IPS-18c (cell line): ENCODE data around the gene HTT-AS.
"Not testable (repeated sequence)": the region's sequence is repeated elsewhere in the genome, so short reads cannot be mapped to it uniquely, and the experiment has no call there.

Source experiments
- H3K4me3 ChIP-seq: 2 replicates; pipeline ENCODE4 v1.7.0; 2013; ENCODE audit warnings: low read depth, mild to moderate bottlenecking, low read length, moderate library complexity; ENCODE audit not compliant: insufficient read depth
- H3K9me3 ChIP-seq: one replicate; pipeline ENCODE4 v1.6.1; 2013; ENCODE audit warnings: mild to moderate bottlenecking, low read length, moderate library complexity; ENCODE audit not compliant: control insufficient read depth, insufficient read depth

The HTT-AS gene

DNA sequence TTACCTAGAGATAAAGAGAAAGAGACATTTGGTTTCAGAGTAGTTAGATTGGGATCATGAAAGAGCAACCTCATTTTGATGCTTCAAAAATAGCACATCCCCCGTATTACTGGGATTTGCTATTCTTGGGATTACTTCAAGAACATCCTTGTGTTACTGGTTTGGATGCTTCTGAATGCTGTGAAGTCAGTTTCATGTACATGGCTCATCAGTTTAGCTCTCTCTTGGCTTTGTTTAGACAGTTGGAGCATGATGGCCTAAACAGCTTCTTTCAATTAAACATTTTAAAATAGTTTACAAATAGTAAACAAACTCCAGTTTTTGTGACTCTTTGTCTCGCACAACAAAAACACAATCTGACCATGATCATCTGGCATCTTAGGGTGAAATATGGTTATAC lies 24.0 kb upstream of the HTT-AS start:
- Histone ChIP-seq H3K9me3 (no peaks in the 10 kb centered on the region), H3K4me3 (no peak overlapping the region)

DNA sequence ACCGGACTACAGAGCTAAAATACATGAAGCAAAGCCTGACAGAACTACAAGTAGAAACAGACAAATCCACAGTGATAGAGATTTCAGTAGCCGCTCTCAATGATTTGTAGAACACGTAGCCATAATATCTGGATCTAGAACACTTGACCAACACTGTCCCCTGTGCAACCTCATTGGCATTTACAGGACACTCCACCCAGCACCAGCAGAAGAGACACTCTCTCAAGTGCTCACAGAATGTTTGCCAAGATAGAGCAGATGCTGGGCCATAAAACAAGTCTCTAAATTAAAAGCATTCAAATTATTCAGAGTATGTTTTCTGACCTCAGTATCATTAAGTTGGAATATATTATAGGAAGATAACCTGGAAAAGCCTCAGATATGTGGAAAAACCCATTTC lies 21.9 kb upstream of the HTT-AS start:
- Histone ChIP-seq H3K9me3 (no peaks in the 10 kb centered on the region), H3K4me3 (no peak overlapping the region)

DNA sequence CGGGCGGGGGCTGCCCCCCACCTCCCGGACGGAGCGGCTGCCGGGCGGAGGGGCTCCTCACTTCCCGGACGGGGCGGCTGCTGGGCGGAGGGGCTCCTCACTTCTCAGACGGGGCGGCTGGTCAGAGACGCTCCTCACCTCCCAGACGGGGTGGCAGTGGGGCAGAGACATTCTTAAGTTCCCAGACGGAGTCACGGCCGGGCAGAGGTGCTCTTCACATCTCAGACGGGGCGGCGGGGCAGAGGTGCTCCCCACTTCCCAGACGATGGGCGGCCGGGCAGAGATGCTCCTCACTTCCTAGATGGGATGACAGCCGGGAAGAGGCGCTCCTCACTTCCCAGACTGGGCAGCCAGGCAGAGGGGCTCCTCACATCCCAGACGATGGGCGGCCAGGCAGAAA lies 20.4 kb upstream of the HTT-AS start:
- not testable (repeated sequence) for H3K9me3 ChIP-seq, H3K4me3 ChIP-seq

DNA sequence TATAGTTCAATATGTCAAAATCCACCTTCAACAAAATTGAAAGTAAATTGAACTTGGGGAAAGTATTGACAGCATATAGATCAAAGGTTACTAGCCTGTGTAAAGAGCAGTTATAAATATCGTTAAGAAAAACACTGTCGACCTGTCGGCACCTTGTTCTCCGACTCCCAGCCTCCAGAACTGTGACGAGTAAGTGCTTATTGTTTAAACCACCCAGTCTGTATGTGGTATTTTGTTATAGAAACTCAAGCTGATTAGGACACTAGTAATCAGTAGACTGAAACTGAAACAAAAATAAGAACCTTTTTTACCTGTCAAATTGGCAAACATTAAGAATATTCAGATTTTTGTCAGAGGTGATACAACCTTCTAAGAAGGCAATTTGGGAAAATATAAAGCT lies 17.1 kb upstream of the HTT-AS start:
- Histone ChIP-seq H3K4me3 (no peak overlapping the region), H3K9me3 (no peaks in the 10 kb centered on the region)

DNA sequence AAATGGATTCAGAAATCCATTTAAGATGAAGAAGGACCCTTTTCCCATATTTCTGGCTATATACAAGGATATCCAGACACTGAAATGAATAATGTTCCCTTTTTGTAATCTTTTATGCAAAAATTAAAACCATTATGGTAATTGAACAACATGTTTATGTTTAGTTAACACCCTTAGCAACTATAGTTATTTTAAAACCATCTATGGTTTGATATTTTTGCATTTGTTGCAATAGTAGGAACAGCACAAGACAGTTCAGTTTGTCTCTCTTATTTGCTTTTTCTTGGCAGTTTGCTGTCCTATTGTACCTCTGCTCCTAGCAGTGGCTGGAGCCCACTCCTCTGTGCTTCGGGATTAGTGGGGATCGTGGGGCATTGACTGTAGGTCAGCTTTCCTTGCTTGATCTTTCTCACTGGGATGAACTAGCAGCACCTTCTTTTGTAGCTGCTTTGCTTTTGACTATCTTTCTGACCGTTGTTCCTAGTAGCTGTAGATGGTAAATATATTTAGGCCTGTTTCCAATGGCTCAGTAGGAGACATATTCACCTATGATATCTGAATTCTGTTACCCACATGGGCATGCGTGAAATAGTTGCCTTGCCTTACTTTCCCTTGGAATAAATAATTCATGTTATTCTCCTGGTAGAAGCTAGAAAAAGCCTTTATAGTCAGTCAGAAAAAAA lies 12.9 kb upstream of the HTT-AS start:
- H3K9me3 ChIP-seq = no peaks in the 10 kb centered on the region
- no peak overlapping the region for H3K4me3 ChIP-seq

DNA sequence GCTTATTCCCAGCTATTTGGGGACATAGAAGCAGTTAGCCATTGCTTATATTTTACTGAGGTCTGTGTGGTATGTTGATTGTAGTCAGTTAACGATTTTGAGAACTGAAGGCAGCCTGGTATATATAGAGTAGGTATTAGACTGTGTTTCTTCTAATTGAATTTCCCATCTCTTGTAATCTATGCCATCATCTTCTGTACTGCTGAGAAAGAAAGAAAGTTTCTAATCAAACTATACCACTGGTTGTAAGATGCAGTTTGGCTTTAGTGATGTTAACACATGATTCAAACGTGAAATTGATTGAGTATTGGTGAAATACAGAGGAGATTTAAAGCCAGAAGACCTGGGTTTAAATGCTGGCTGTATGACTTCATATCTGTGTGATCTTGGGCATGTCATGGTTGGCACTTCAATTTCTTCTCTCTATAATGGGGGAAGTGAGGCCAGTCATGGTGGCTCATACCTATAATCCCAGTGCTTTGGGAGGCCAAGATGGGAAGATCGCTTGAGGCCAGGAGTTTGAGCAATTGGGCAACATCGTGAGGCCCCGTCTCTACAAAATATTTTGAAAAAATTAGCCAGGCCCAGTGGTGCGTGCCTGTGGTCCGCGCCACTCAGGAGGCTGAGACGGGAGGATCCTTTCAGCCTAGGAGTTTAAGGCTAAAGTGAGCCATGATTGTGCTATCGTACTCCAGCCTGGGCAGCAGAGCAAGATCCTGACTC lies 11.8 kb upstream of the HTT-AS start:
- Histone ChIP-seq H3K9me3 (no peaks in the 10 kb centered on the region), H3K4me3 (no peak overlapping the region)

DNA sequence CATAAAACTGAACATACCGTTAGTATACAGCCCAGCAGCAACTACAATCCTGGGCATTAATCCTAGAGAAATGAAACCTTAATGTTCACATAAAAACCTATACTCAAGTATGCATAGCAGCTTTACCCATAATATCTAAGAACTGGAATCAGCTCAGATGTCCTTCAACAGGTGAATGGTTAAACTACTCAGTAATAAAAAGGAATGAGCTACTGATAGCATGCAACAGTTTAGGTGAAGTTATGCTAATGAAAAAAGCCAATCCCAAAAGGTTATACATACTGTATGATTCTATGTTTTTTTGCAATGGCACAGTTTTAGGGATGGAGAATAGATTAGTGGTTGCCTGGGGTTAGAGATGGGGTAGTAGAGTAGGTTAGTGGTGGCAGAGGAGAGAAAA lies 9.4 kb upstream of the HTT-AS start:
- H3K9me3 ChIP-seq = no peaks in the 10 kb centered on the region
- no peak overlapping the region for H3K4me3 ChIP-seq

DNA sequence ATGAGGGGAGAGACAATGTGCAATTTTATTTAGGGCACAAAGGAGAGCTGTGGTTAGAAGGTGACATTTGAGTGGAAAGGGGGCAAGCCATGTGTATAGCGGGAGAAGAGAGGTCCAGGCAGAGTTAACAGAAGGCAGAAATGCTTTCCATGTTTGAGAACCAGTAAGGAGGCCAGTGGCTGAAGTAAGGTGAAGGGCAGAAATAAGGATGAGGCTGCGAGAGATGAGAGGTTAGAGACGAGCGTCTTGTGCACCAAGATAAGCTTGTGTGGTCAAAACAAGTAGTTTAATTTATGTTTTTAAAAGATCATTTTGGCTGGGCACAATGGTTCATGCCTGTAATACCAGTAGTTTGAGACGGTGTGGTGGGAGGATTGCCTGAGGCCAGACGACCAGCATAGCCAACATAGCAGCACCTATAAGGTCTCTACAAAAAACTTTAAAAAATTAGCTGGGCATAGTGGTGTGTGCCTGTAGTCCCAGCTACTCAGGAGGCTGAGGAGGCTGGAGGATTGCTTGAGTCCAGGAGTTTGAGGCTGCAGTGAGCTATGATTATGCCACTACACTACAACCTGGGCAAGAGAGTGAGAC lies 8.7 kb upstream of the HTT-AS start:
- Histone ChIP-seq H3K4me3 (no peak overlapping the region), H3K9me3 (no peaks in the 10 kb centered on the region)

DNA sequence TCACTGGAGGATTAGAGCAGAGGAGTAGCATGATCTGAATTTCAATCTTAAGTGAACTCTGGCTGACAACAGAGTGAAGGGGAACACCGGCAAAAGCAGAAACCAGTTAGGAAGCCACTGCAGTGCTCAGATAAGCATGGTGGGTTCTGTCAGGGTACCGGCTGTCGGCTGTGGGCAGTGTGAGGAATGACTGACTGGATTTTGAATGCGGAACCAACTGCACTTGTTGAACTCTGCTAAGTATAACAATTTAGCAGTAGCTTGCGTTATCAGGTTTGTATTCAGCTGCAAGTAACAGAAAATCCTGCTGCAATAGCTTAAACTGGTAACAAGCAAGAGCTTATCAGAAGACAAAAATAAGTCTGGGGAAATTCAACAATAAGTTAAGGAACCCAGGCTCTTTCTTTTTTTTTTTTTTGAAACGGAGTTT lies 5.4 kb upstream of the HTT-AS start:
- Histone ChIP-seq H3K9me3 (no peaks in the 10 kb centered on the region), H3K4me3 (no peak overlapping the region)

DNA sequence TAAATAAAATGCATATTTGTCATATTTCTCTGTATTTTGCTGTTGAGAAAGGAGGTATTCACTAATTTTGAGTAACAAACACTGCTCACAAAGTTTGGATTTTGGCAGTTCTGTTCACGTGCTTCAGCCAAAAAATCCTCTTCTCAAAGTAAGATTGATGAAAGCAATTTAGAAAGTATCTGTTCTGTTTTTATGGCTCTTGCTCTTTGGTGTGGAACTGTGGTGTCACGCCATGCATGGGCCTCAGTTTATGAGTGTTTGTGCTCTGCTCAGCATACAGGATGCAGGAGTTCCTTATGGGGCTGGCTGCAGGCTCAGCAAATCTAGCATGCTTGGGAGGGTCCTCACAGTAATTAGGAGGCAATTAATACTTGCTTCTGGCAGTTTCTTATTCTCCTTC lies 3.5 kb upstream of the HTT-AS start:
- Histone ChIP-seq H3K9me3 (no peaks in the 10 kb centered on the region), H3K4me3 (no peak overlapping the region)

DNA sequence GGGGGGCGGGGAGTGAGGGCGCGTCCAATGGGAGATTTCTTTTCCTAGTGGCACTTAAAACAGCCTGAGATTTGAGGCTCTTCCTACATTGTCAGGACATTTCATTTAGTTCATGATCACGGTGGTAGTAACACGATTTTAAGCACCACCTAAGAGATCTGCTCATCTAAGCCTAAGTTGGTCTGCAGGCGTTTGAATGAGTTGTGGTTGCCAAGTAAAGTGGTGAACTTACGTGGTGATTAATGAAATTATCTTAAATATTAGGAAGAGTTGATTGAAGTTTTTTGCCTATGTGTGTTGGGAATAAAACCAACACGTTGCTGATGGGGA lies 1.3 kb upstream of the HTT-AS start:
- peak overlapping the region; percentile 87 for H3K4me3 ChIP-seq

DNA sequence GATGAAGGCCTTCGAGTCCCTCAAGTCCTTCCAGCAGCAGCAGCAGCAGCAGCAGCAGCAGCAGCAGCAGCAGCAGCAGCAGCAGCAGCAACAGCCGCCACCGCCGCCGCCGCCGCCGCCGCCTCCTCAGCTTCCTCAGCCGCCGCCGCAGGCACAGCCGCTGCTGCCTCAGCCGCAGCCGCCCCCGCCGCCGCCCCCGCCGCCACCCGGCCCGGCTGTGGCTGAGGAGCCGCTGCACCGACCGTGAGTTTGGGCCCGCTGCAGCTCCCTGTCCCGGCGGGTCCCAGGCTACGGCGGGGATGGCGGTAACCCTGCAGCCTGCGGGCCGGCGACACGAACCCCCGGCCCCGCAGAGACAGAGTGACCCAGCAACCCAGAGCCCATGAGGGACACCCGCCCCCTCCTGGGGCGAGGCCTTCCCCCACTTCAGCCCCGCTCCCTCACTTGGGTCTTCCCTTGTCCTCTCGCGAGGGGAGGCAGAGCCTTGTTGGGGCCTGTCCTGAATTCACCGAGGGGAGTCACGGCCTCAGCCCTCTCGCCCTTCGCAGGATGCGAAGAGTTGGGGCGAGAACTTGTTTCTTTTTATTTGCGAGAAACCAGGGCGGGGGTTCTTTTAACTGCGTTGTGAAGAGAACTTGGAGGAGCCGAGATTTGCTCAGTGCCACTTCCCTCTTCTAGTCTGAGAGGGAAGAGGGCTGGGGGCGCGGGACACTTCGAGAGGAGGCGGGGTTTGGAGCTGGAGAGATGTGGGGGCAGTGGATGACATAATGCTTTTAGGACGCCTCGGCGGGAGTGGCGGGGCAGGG lies 711 bp upstream of the HTT-AS start:
- peak overlapping the region; percentile 100 for H3K4me3 ChIP-seq
- H3K9me3 ChIP-seq = no peaks in the 10 kb centered on the region

More for the DNA sequence above, 1.3 kb upstream of the HTT-AS start:
- no peaks in the 10 kb centered on the region for H3K9me3 ChIP-seq

DNA sequence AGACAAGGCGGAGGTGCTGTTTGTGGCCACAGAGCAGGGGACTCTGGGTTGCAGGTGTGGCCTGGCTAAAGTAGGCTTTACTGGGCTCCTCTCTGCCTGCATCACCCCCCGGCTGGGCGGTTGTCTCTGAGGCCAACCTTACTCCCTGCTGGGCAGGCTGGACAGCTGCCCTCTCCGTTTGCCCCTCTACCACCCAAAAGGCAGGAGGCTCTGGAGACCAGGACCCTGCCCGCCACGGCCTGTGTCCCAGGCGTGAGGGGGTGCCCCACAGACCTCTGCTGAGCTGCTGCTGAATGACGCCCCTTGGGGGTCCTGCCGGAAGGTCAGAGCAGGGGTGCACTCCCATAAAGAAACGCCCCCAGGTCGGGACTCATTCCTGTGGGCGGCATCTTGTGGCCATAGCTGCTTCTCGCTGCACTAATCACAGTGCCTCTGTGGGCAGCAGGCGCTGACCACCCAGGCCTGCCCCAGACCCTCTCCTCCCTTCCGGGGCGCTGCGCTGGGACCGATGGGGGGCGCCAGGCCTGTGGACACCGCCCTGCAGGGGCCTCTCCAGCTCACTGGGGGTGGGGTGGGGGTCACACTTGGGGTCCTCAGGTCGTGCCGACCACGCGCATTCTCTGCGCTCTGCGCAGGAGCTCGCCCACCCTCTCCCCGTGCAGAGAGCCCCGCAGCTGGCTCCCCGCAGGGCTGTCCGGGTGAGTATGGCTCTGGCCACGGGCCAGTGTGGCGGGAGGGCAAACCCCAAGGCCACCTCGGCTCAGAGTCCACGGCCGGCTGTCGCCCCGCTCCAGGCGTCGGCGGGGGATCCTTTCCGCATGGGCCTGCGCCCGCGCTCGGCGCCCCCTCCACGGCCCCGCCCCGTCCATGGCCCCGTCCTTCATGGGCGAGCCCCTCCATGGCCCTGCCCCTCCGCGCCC lies 920 bp downstream of the HTT-AS start:
- H3K4me3 ChIP-seq = peak overlapping the region; percentile 71
- H3K9me3 ChIP-seq = no peaks in the 10 kb centered on the region

DNA sequence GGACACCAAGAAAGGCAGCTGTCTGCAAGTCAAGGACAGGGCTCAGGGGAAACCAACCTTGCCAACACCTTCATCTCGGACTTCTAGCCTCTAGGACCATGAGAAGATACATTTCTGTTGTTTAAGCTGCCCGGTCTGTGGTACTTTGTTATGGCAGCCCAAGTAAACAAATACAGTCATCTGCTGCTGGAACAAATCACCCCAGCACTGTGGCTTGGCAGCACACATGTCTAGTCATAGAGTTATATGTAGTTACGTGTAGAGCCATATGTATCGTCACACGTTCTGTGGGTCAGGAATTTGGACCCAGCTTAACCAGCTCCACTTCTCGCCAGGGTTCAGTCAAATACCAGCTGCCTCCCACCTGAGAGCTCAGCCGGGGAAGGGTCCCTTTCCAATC lies 2.5 kb downstream of the HTT-AS start:
- Histone ChIP-seq H3K4me3 (no peak overlapping the region), H3K9me3 (no peaks in the 10 kb centered on the region)

DNA sequence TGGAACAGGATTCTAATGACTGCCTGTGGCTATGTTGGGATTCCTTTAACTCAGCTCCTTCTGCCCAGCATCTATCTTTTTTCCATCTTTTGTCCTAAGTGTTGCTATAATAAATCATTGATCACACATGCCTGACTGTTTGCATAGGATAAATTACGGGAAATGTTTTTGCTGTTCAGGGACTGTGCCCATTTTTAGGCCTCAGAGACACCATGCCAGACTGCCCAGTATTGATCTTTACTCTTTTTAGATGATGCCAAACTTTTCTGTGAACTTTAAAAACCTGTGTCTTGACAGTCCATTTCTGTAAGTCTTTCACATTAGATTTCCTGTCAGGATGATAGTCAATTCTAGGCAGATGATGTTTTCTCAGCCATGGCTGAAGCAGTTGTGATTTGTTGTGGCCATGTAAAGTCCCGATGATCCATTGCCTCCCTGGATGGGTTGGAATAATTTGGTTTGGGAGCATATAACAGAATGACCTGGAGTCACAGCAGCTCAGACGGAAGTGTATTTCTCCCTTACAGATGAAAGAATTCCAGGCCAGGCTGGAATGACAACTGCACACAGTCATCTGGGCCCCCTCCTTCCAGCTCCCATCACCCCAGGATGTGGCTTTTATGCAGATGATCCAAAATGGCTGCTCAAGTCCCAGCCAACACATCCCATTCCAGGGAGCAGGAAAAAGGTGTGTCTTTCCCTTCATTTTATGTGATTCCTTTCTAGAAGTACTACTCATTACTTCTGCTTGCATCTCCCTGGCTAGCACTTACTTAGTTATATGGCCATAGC lies 3.4 kb downstream of the HTT-AS start:
- H3K4me3 ChIP-seq = no peak overlapping the region
- H3K9me3 ChIP-seq = no peaks in the 10 kb centered on the region

DNA sequence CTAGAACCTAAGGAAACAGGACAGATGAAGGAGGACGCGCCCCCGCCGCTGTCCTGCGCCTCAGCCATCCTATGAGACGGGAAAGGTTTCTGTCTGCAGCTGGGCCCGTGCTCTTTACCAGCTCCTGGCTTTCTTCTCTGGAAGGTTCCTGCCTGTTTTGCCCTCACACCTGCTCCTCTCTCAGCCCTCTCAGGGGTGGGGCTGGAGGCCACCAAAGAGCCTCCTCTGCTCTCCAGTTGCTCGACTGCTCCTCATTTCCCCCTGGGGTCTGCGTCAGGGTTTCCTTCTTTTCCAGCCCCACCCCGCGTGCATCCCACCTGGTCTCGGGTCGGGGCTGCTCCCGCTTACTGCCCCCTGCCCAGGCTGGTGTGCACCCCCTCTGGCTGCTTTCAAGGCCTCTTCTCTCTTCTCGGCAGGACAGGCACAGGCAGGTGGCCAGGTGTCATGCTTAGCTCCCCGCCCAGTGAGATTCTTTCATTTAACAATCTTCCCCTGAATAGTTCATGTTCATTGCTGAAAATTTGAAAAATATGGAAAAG lies 4.6 kb downstream of the HTT-AS start:
- no peak overlapping the region for H3K4me3 ChIP-seq
- no peaks in the 10 kb centered on the region for H3K9me3 ChIP-seq
